ENCODE data around the gene RANBP9.

GRCh38 chr6:13711733-13712598, at the start of gene RANBP9:
- TF ChIP-seq, protein P1, sequence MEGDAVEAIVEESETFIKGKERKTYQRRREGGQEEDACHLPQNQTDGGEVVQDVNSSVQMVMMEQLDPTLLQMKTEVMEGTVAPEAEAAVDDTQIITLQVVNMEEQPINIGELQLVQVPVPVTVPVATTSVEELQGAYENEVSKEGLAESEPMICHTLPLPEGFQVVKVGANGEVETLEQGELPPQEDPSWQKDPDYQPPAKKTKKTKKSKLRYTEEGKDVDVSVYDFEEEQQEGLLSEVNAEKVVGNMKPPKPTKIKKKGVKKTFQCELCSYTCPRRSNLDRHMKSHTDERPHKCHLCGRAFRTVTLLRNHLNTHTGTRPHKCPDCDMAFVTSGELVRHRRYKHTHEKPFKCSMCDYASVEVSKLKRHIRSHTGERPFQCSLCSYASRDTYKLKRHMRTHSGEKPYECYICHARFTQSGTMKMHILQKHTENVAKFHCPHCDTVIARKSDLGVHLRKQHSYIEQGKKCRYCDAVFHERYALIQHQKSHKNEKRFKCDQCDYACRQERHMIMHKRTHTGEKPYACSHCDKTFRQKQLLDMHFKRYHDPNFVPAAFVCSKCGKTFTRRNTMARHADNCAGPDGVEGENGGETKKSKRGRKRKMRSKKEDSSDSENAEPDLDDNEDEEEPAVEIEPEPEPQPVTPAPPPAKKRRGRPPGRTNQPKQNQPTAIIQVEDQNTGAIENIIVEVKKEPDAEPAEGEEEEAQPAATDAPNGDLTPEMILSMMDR (conservative IDR thresholded peaks at IDR 0.05; ENCODE audit: low read depth in 2 of 2): no peak
- TF ChIP-seq EZH2 (IDR thresholded peaks at IDR 0.05; ENCODE audit: low read depth, unreplicated experiment) (no peak), POLR2AphosphoS5 (IDR thresholded peaks at IDR 0.05; ENCODE audit: low read depth) (peak; percentile 51), EZH2phosphoT487 (IDR thresholded peaks at IDR 0.05; ENCODE audit: unreplicated experiment) (no peak)
